ENCODE results near the gene ST7.

The ST7 gene

DNA sequence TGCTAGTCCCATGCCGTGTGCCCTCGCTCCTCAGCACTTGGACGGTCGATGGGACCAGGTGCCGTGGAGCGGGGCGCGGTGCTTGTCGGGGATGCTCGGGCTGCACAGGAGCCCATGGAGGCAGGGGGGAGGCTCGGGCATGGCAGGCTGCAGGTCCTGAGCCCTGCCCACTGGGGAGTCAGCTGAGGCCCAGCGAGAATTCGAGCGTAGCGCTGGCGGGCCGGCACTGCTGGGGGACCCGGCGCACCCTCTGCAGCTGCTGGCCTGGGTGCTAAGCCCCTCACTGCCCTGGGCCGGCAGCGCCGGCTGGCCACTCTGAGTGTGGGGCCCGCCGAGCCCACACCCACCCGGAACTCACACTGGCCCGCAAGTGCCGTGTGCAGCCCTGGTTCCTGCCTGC, 44.7 kb downstream of the ST7 start:
- TF ChIP-seq FOXK2 (IDR thresholded peaks at IDR 0.05) (no peak), L3MBTL2 (conservative IDR thresholded peaks at IDR 0.05) (no peak)
- POLR2A ChIA-PET, result no interaction called here
- DNase-seq (ENCODE audit: extremely low spot score), result no peak
- CTCF ChIA-PET, result no interaction called here

DNA sequence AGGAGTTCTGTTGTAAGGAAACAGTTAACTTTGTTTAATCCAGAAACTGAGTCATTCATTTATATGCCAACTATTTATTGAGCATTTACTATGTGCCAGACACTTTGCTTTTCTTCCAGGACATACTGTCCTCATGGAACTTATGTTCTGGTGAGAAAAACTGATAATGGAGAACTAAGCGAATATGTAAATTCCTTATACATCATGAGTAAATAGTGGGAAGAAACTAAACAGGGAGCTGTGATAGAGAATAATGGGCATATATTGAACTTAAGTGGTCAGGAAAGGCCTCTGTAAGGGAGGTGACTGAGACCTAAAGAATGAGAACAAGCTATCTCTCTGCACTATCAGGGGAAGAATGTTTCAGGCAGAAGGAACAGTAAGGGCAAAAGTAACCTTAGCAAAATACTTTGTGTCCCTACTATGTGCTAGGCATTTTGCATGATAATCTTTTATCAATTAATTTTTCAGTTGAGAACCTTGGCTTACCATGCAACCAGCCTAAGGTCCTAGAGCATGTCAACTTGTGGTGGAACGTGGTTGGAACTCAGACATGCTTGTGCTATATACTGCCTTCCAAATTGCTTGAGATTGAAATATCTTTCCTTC, 45.4 kb downstream of the ST7 start:
- POLR2A ChIA-PET, result no interaction called here
- TF ChIP-seq ARNT (IDR thresholded peaks at IDR 0.05), result no peak
- no peak for TF ChIP-seq ELF4 (IDR thresholded peaks at IDR 0.05)
- TF ChIP-seq ZNF384 (IDR thresholded peaks at IDR 0.05), result no peak
- no peak for TF ChIP-seq NFRKB (IDR thresholded peaks at IDR 0.05)
- no peak for TF ChIP-seq FOXA1 (IDR thresholded peaks at IDR 0.05)
- TF ChIP-seq CTBP1 (IDR thresholded peaks at IDR 0.05; ENCODE audit: borderline replicate concordance), result no peak
- TF ChIP-seq SUZ12 (IDR thresholded peaks at IDR 0.05), result no peak
- no peak for TF ChIP-seq TARDBP (IDR thresholded peaks at IDR 0.05)
- TF ChIP-seq SP1 (IDR thresholded peaks at IDR 0.05), result no peak
- TF ChIP-seq FOXM1 (IDR thresholded peaks at IDR 0.05; ENCODE audit: borderline replicate concordance), result no peak
- TF ChIP-seq PKNOX1 (IDR thresholded peaks at IDR 0.05), result no peak
- TF ChIP-seq L3MBTL2 (conservative IDR thresholded peaks at IDR 0.05), result no peak
- no peak for TF ChIP-seq BHLHE40 (IDR thresholded peaks at IDR 0.05; ENCODE audit: borderline replicate concordance)
- no peak for TF ChIP-seq HDGF (IDR thresholded peaks at IDR 0.05; ENCODE audit: borderline replicate concordance)
- TF ChIP-seq FOXK2 (IDR thresholded peaks at IDR 0.05), result no peak
- TF ChIP-seq LEF1 (IDR thresholded peaks at IDR 0.05; ENCODE audit: borderline replicate concordance), result no peak
- no peak for DNase-seq (ENCODE audit: extremely low spot score)
- CTCF ChIA-PET, result interaction anchor here (0.6 to 1.3 kb wide), 2 partner anchors 10 to 88 kb away, joined by 3 to 5 read pairs; no protein-coding TSS in a partner anchor

DNA sequence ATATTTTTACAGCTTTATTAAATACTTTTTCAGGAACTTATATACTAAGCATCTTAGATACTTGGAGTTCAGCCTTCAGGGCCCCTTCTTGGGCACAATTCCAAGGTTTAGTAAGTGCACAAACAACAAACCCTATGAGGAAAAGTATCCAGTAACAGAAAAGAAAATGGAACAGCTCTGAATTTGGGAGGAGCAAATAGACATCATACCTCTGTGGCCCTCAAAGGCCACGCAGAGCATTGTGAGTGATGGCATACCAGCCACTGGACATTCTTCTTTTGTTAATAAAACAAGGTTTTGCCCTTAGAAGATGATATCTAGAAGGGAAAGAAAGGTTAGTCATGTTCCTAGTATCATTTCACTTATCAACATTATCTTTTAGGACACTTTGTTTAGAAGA, 46.0 kb downstream of the ST7 start:
- TF ChIP-seq SUZ12 (IDR thresholded peaks at IDR 0.05) (no peak), ARNT (IDR thresholded peaks at IDR 0.05) (no peak)
- DNase-seq (ENCODE audit: extremely low spot score), result no peak
- POLR2A ChIA-PET, result no interaction called here
- CTCF ChIA-PET, result interaction anchor here (1.3 kb wide), 1 partner anchor 11 kb away, joined by 5 read pairs; no protein-coding TSS in a partner anchor

- no peak for DNase-seq (ENCODE audit: extremely low spot score)
- POLR2A ChIA-PET, result no interaction called here
- TF ChIP-seq FOXM1 (IDR thresholded peaks at IDR 0.05; ENCODE audit: borderline replicate concordance), result no peak
- TF ChIP-seq TARDBP (IDR thresholded peaks at IDR 0.05), result no peak
- TF ChIP-seq L3MBTL2 (conservative IDR thresholded peaks at IDR 0.05), result no peak
- no peak for TF ChIP-seq ARNT (IDR thresholded peaks at IDR 0.05)
- no peak for TF ChIP-seq NFRKB (IDR thresholded peaks at IDR 0.05)
- TF ChIP-seq BHLHE40 (IDR thresholded peaks at IDR 0.05; ENCODE audit: borderline replicate concordance), result no peak
- TF ChIP-seq SP1 (IDR thresholded peaks at IDR 0.05), result no peak
- TF ChIP-seq FOXK2 (IDR thresholded peaks at IDR 0.05), result no peak
- no peak for TF ChIP-seq LEF1 (IDR thresholded peaks at IDR 0.05; ENCODE audit: borderline replicate concordance)
- no peak for TF ChIP-seq ELF4 (IDR thresholded peaks at IDR 0.05)
- no peak for TF ChIP-seq SUZ12 (IDR thresholded peaks at IDR 0.05)
- TF ChIP-seq FOXA1 (IDR thresholded peaks at IDR 0.05), result no peak
- TF ChIP-seq CTBP1 (IDR thresholded peaks at IDR 0.05; ENCODE audit: borderline replicate concordance), result no peak
- TF ChIP-seq PKNOX1 (IDR thresholded peaks at IDR 0.05), result no peak
- no peak for TF ChIP-seq HDGF (IDR thresholded peaks at IDR 0.05; ENCODE audit: borderline replicate concordance)
- TF ChIP-seq ZNF384 (IDR thresholded peaks at IDR 0.05), result no peak
- CTCF ChIA-PET, result no interaction called here
These were observed 48.0 kb downstream of the ST7 start for GRCh38 chr7:117001283-117001682.

- ChIA-PET CTCF (no interaction called here), POLR2A (no interaction called here)
- TF ChIP-seq FOXK2 (IDR thresholded peaks at IDR 0.05), result no peak
- no peak for TF ChIP-seq L3MBTL2 (conservative IDR thresholded peaks at IDR 0.05)
- TF ChIP-seq LEF1 (IDR thresholded peaks at IDR 0.05; ENCODE audit: borderline replicate concordance), result no peak
- TF ChIP-seq TARDBP (IDR thresholded peaks at IDR 0.05), result no peak
- TF ChIP-seq CTBP1 (IDR thresholded peaks at IDR 0.05; ENCODE audit: borderline replicate concordance), result no peak
- TF ChIP-seq SUZ12 (IDR thresholded peaks at IDR 0.05), result no peak
- TF ChIP-seq FOXM1 (IDR thresholded peaks at IDR 0.05; ENCODE audit: borderline replicate concordance), result no peak
- no peak for TF ChIP-seq FOXA1 (IDR thresholded peaks at IDR 0.05)
- TF ChIP-seq ARNT (IDR thresholded peaks at IDR 0.05), result no peak
- no peak for TF ChIP-seq ELF4 (IDR thresholded peaks at IDR 0.05)
- no peak for TF ChIP-seq SP1 (IDR thresholded peaks at IDR 0.05)
- DNase-seq (ENCODE audit: extremely low spot score), result no peak
These were observed 51.6 kb downstream of the ST7 start for GRCh38 chr7:117004899-117005298.

DNA sequence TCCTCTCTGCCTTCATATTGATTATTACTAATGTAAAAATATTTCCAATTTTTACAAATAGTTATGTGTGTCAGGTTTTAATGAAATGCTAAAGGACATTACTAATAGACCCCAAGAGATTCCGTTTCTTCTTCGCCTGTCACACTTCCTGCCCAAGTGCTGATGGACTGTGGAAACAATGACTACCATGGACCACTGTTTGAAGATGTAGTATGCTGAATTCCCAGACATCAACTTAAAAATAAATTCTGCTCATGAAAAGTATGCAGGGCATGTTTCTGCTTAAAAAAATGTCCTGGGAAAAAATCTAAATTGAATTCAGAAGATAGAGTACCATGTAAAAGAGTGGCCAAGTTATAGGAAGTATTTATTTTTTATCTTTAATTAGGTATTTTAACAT, 52.1 kb downstream of the ST7 start:
- no peak for DNase-seq (ENCODE audit: extremely low spot score)
- TF ChIP-seq SP1 (IDR thresholded peaks at IDR 0.05) (no peak), CTBP1 (IDR thresholded peaks at IDR 0.05; ENCODE audit: borderline replicate concordance) (no peak), ZNF384 (IDR thresholded peaks at IDR 0.05) (no peak), HDGF (IDR thresholded peaks at IDR 0.05; ENCODE audit: borderline replicate concordance) (no peak), ARNT (IDR thresholded peaks at IDR 0.05) (no peak), PKNOX1 (IDR thresholded peaks at IDR 0.05) (no peak), NFRKB (IDR thresholded peaks at IDR 0.05) (no peak), L3MBTL2 (conservative IDR thresholded peaks at IDR 0.05) (no peak), LEF1 (IDR thresholded peaks at IDR 0.05; ENCODE audit: borderline replicate concordance) (no peak), FOXK2 (IDR thresholded peaks at IDR 0.05) (no peak), SUZ12 (IDR thresholded peaks at IDR 0.05) (no peak), BHLHE40 (IDR thresholded peaks at IDR 0.05; ENCODE audit: borderline replicate concordance) (no peak), TARDBP (IDR thresholded peaks at IDR 0.05) (no peak), ELF4 (IDR thresholded peaks at IDR 0.05) (no peak), FOXA1 (IDR thresholded peaks at IDR 0.05) (no peak)
- CTCF ChIA-PET, result no interaction called here
- POLR2A ChIA-PET, result no interaction called here

All from HEK293T (cell line).